Measurements from ENCODE around the gene ETV7. TPM values are rescaled to one million over a fixed set of nuclear protein-coding genes. Genes with fewer than 3 reads are reported as not detected.
"Not testable (repeated sequence)": the region's sequence is repeated elsewhere in the genome, so short reads cannot be mapped to it uniquely, and the experiment has no call there.

ETV7 gene
- total RNA-seq, 2 experiments from 2014 or later = 0.51 to 0.86 TPM

GRCh38 chr6:36368421-36368820 lies 19.0 kb downstream of the ETV7 start:
- CTCF ChIA-PET = interaction anchor here (0.6 to 1.1 kb wide), 2 partner anchors 8 to 10 kb away, joined by 3 to 4 read pairs; no protein-coding TSS in a partner anchor
- no peaks in the 10 kb centered on the region for H3K9me3 Mint-ChIP-seq
- POLR2A ChIA-PET = interaction anchor here (0.8 to 0.9 kb wide), 2 partner anchors 18 to 20 kb away, joined by 3 to 4 read pairs; no protein-coding TSS in a partner anchor
- H3K27ac Mint-ChIP-seq = no peak overlapping the region
- intact Hi-C loops (cut with micrococcal nuclease) = loop anchor here (10.0 kb wide), 1 partner anchor 244 kb away; no protein-coding TSS in a partner anchor
- H3K36me3 Mint-ChIP-seq (ENCODE audit: low read depth) = no peaks in the 10 kb centered on the region
- no peak overlapping the region for H3K4me3 Mint-ChIP-seq
- no peaks in the 10 kb centered on the region for H3K4me1 Mint-ChIP-seq (ENCODE audit: low read depth)
- no peaks in the 10 kb centered on the region for H3K27me3 Mint-ChIP-seq
- ATAC-seq = no peak
- TF ChIP-seq, protein P1, sequence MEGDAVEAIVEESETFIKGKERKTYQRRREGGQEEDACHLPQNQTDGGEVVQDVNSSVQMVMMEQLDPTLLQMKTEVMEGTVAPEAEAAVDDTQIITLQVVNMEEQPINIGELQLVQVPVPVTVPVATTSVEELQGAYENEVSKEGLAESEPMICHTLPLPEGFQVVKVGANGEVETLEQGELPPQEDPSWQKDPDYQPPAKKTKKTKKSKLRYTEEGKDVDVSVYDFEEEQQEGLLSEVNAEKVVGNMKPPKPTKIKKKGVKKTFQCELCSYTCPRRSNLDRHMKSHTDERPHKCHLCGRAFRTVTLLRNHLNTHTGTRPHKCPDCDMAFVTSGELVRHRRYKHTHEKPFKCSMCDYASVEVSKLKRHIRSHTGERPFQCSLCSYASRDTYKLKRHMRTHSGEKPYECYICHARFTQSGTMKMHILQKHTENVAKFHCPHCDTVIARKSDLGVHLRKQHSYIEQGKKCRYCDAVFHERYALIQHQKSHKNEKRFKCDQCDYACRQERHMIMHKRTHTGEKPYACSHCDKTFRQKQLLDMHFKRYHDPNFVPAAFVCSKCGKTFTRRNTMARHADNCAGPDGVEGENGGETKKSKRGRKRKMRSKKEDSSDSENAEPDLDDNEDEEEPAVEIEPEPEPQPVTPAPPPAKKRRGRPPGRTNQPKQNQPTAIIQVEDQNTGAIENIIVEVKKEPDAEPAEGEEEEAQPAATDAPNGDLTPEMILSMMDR (IDR thresholded peaks at IDR 0.05) = no peak
- no peak for DNase-seq

DNA sequence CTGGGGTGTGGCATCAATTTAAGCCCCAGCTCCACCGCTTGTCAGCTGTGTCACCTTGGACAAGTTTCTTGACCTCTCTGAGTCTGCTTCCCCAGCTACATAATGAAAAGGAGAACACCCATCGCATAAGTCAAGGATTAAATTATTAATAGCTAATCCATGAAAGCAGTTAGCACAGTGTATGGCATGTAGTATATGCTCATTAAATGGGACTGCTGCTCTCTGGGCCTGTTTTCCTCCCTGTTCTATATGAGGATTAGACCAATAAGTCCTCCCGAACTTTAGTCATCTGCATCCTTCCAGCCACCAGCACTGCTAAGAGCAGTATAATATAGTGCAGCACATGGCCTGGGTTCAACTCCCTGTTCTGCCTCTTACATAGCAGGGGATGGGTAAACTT lies 19.7 kb downstream of the ETV7 start:
- no peak overlapping the region for H3K4me3 Mint-ChIP-seq
- ATAC-seq (no peak), DNase-seq (no peak)
- POLR2A ChIA-PET = no interaction called here
- H3K4me1 Mint-ChIP-seq (ENCODE audit: low read depth) = no peaks in the 10 kb centered on the region
- H3K27ac Mint-ChIP-seq = no peak overlapping the region
- H3K27me3 Mint-ChIP-seq = no peaks in the 10 kb centered on the region
- CTCF ChIA-PET = no interaction called here
- TF ChIP-seq, protein P1 (IDR thresholded peaks at IDR 0.05) = no peak
- H3K36me3 Mint-ChIP-seq (ENCODE audit: low read depth) = no peaks in the 10 kb centered on the region
- intact Hi-C loops (cut with micrococcal nuclease) = loop anchor here (10.0 kb wide), 1 partner anchor 243 kb away; no protein-coding TSS in a partner anchor
- H3K9me3 Mint-ChIP-seq = no peaks in the 10 kb centered on the region

DNA sequence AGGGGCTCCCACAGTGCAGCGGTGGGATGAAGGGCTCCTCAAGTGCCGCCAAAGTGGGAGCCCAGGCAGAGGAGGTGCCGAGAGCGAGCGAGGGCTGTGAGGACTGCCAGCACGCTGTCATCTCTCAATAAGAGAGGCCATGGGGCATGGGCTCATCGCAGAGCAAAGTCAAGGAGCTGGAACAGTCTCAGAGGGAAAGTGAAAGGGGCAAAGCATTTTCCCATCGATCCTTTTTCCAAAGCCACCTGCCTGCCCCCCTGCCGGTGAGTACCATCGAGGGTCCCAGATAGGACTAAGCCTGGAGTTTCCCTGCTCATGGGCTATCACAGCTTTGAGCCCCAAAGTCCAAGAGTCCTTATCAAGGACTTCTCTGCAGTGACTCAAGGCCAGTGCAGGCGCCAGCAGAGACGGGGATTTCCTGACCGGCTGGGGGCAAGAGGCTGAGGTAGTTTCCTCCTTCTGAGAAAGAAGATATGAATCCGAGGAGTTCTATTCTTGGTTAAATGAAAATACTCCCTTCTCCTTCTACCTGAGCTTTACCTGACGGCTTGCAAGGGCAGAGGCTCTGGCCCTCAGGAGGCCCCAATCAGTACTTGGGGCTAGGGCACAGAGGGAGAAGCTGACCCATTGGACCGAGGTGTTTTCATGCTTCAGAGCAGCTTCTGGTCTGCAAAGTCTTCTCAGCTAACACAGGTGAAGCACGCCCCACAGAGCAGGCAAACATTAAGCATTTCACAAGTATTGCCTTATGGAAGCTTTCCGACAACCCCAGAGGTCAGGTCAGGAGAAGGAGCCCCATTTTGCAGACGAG lies 22.6 kb downstream of the ETV7 start:
- no peaks in the 10 kb centered on the region for H3K36me3 Mint-ChIP-seq (ENCODE audit: low read depth)

DNA sequence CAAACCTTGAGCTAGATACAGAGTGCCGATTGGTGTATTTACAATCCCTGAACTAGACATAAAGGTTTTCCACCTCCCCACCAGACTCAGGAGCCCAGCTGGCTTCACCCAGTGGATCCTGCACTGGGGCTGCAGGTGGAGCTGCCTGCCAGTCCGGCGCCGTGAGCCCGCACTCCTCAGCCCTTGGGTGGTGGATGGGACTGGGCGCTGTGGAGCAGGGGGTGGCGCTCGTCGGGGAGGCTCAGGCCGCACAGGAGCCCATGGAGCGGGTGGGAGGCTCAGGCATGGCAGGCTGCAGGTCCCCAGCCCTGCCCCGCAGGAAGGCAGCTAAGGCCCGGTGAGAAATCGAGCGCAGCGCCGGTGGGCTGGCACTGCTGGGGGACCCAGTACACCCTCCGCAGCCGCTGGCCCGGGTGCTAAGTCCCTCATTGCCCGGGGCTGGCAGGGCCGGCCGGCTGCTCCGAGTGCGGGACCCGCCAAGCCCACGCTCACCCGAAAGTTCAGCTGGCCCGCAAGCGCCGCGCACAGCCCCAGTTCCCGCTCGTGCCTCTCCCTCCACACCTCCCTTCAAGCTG lies 23.3 kb downstream of the ETV7 start:
- H3K36me3 Mint-ChIP-seq (ENCODE audit: low read depth); ATAC-seq; H3K4me3 Mint-ChIP-seq; H3K27me3 Mint-ChIP-seq; H3K4me1 Mint-ChIP-seq (ENCODE audit: low read depth); DNase-seq; H3K9me3 Mint-ChIP-seq; H3K27ac Mint-ChIP-seq: not testable (repeated sequence)
- POLR2A ChIA-PET = interaction anchor here (0.5 kb wide), 1 partner anchor 15 kb away, joined by 3 read pairs; no protein-coding TSS in a partner anchor
- intact Hi-C loops (cut with micrococcal nuclease) = loop anchor here (5.0 to 10.0 kb wide), 2 partner anchors 62 to 239 kb away; no protein-coding TSS in a partner anchor
- CTCF ChIA-PET = interaction anchor here (2.2 to 11.6 kb wide), 3 partner anchors 23 to 61 kb away, joined by 7 to 136 read pairs (median 63); partner anchors contain the start of gene BNIP5

More for the DNA sequence above, 22.6 kb downstream of the ETV7 start:
- no peak overlapping the region for H3K4me3 Mint-ChIP-seq
- no peak overlapping the region for H3K27ac Mint-ChIP-seq
- no peaks in the 10 kb centered on the region for H3K27me3 Mint-ChIP-seq
- H3K9me3 Mint-ChIP-seq = no peaks in the 10 kb centered on the region
- ChIA-PET POLR2A (interaction anchor here (0.5 kb wide), 1 partner anchor 16 kb away, joined by 3 read pairs; no protein-coding TSS in a partner anchor), CTCF (interaction anchor here (2.2 to 9.0 kb wide), 2 partner anchors 24 to 62 kb away, joined by 7 to 63 read pairs; no protein-coding TSS in a partner anchor)
- no peaks in the 10 kb centered on the region for H3K4me1 Mint-ChIP-seq (ENCODE audit: low read depth)
- DNase-seq (peak; percentile 23), ATAC-seq (peak; percentile 51)
- intact Hi-C loops (cut with micrococcal nuclease) = loop anchor here (5.0 to 10.0 kb wide), 2 partner anchors 63 to 240 kb away; no protein-coding TSS in a partner anchor
- TF ChIP-seq, protein P1 (IDR thresholded peaks at IDR 0.05) = no peak

DNA sequence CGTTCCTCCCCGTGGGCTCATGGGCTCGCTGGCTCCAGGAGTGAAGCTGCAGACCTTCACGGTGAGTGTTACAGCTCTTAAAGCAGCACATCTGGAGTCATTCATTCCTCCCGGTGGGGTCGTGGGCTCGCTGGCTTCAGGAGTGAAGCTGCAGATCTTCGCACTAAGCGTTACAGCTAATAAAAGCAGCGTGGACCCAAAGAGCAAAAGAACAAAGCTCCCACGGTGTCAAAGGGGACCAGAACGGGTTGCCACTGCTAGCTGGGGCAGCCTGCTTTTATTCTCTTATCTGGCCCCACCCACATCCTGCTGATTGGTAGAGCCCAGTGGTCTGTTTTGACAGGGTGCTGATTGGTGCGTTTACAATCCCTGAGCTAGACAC lies 24.1 kb downstream of the ETV7 start:
- H3K9me3 Mint-ChIP-seq; ATAC-seq; H3K36me3 Mint-ChIP-seq (ENCODE audit: low read depth); DNase-seq; H3K4me3 Mint-ChIP-seq; H3K27ac Mint-ChIP-seq; H3K4me1 Mint-ChIP-seq (ENCODE audit: low read depth); H3K27me3 Mint-ChIP-seq: not testable (repeated sequence)
- ChIA-PET POLR2A (interaction anchor here (0.6 kb wide), 1 partner anchor 43 kb away, joined by 3 read pairs; no protein-coding TSS in a partner anchor), CTCF (interaction anchor here (9.0 to 11.6 kb wide), 2 partner anchors 23 to 61 kb away, joined by 63 to 136 read pairs; partner anchors contain the start of gene BNIP5)
- intact Hi-C loops (cut with micrococcal nuclease) = loop anchor here (5.0 to 10.0 kb wide), 2 partner anchors 61 to 239 kb away; no protein-coding TSS in a partner anchor

All from activated CD8-positive, alpha-beta T cell treated with anti-CD3 and anti-CD28 coated beads for 36 hours (primary cell).